ENCODE results near the gene ARHGAP42.

Gene ARHGAP42

GRCh38 chr11:101014600-101015285 is 327.7 kb downstream of the ARHGAP42 start:
- DNase-seq (ENCODE audit: low read depth in 2 of 2), result no peak

GRCh38 chr11:101019870-101020269 is 332.8 kb downstream of the ARHGAP42 start:
- DNase-seq (ENCODE audit: low read depth in 2 of 2), result no peak

- no peak for DNase-seq (ENCODE audit: low read depth in 2 of 2)
Observed at GRCh38 chr11:101022256-101022655, 335.2 kb downstream of the ARHGAP42 start.

GRCh38 chr11:101028644-101029043 is 341.6 kb downstream of the ARHGAP42 start:
- no peak for DNase-seq (ENCODE audit: low read depth in 2 of 2)

GRCh38 chr11:101030015-101030414 is 342.9 kb downstream of the ARHGAP42 start:
- DNase-seq (ENCODE audit: low read depth in 2 of 2), result no peak

GRCh38 chr11:101030692-101031091 is 343.6 kb downstream of the ARHGAP42 start:
- no peak for DNase-seq (ENCODE audit: low read depth in 2 of 2)

- DNase-seq (ENCODE audit: low read depth in 2 of 2), result no peak
Observed at GRCh38 chr11:101031713-101032112, 344.6 kb downstream of the ARHGAP42 start.

GRCh38 chr11:101032991-101033390 is 345.9 kb downstream of the ARHGAP42 start:
- no peak for DNase-seq (ENCODE audit: low read depth in 2 of 2)

GRCh38 chr11:101034076-101034475 is 347.0 kb downstream of the ARHGAP42 start:
- DNase-seq (ENCODE audit: low read depth in 2 of 2), result no peak

- DNase-seq (ENCODE audit: low read depth in 2 of 2), result no peak
Observed at GRCh38 chr11:101035872-101036271, 348.8 kb downstream of the ARHGAP42 start.

All from stimulated activated CD4-positive, alpha-beta T cell treated with anti-CD3 and anti-CD28 coated beads, Interleukin-12 subunit alpha, Interleukin-12 subunit beta, amount 100 ng/mL, for 24 hours (primary cell).